Panc1 (cell line): ENCODE data around the gene GOLGA6C. TPM values are rescaled to one million over a fixed set of nuclear protein-coding genes. Genes with fewer than 3 reads are reported as not detected.
"Not testable (repeated sequence)": the region's sequence is repeated elsewhere in the genome, so short reads cannot be mapped to it uniquely, and the experiment has no call there.

Experiments
- ATAC-seq: fragments of 200-7000 bp; cut with Tn5 transposase; 2 replicates; pipeline ENCODE4 v1.9.1; 2020; ENCODE audit warnings: mild to moderate bottlenecking, moderate library complexity
- BruUV-seq: library from RNA; stranded (reverse); fragments of 400-500 nt; replicated peaks from 2 replicates; lab custom pipeline; 2021; lab: Mats Ljungman, UMichigan
- CTCF ChIA-PET: fragments of 300-600 bp; sonication (Branson Sonifier 250); formaldehyde crosslinking; loops from one replicate; lab custom pipeline; 2022; ENCODE audit warnings: antibody characterized with exemption; lab: Charles Lee
- POLR2A ChIA-PET: fragments of 300-600 bp; sonication (Branson Sonifier 250); formaldehyde crosslinking; loops from one replicate; lab custom pipeline; 2022; ENCODE audit warnings: antibody characterized with exemption; lab: Charles Lee
- DNase-seq: peaks from one replicate; pipeline ENCODE4 v3.0.0-alpha.2; 2010; ENCODE audit warnings: low read depth, low spot score
- H3K27ac ChIP-seq: 2 replicates; pipeline ENCODE4 v1.5.1; 2011; ENCODE audit warnings: mild to moderate bottlenecking, low read length, inconsistent platforms
- H3K27me3 ChIP-seq: fragments of 200-500 bp; sonication (Bioruptor generic); 2 replicates; pipeline ENCODE4 v1.6.0; 2014; ENCODE audit warnings: low read length, inconsistent platforms; ENCODE audit not compliant: control insufficient read depth, insufficient read depth
- H3K36me3 ChIP-seq: fragments of 200-500 bp; sonication (Bioruptor generic); 2 replicates; pipeline ENCODE4 v1.5.1; 2014; ENCODE audit warnings: inconsistent platforms, mild to moderate bottlenecking, low read length, moderate library complexity; ENCODE audit not compliant: control insufficient read depth, insufficient read depth
- H3K4me1 ChIP-seq: 2 replicates; pipeline ENCODE4 v1.5.1; 2011; ENCODE audit warnings: inconsistent platforms, mild to moderate bottlenecking, low read length, moderate library complexity; ENCODE audit not compliant: control insufficient read depth, insufficient read depth
- H3K4me3 ChIP-seq, 2 experiments: 2 replicates each; pipeline ENCODE4 v1.5.1; 2011 to 2012; ENCODE audit warnings: low read depth in 2 of 2, low read length in 2 of 2, mild to moderate bottlenecking in 2 of 2, inconsistent platforms in 1 of 2, moderate library complexity in 1 of 2
- H3K9me3 ChIP-seq: fragments of 200-500 bp; sonication (Bioruptor generic); 2 replicates; pipeline ENCODE4 v1.5.1; 2014; ENCODE audit warnings: low read depth, mild to moderate bottlenecking, inconsistent platforms, low read length, moderate library complexity; ENCODE audit not compliant: control insufficient read depth, insufficient read depth
- POLR2AphosphoS5 ChIP-seq: IDR thresholded peaks from 2 replicates; pipeline ENCODE4 v1.6.1; 2012; ENCODE audit warnings: mild to moderate bottlenecking, low read depth, low read length, moderate library complexity
- SIN3A ChIP-seq: IDR thresholded peaks from 2 replicates; pipeline ENCODE4 v1.6.1; 2012; ENCODE audit warnings: low read depth, mild to moderate bottlenecking, low read length, moderate library complexity, borderline replicate concordance; ENCODE audit not compliant: insufficient read depth
- TCF7L2 ChIP-seq: IDR thresholded peaks from 2 replicates; pipeline ENCODE4 v1.6.1; 2011; ENCODE audit warnings: mild to moderate bottlenecking, low read depth, low read length, inconsistent platforms
- in situ Hi-C: cut with HindIII; loops from 2 replicates; pipeline ENCODE4 v1.10.0; 2016; ENCODE audit warnings: low sequenced_read_pairs, low pct_unique_long_range_greater_than_20kb
- intact Hi-C: fragments of 100-400 bp; cut with micrococcal nuclease; formaldehyde crosslinking; loops from one replicate; pipeline ENCODE4 v1.10.0; 2022; ENCODE audit not compliant: unreplicated experiment
- total RNA-seq: library from RNA; stranded (reverse); gene quantifications from one replicate; pipeline ENCODE4 v1.2.1, GENCODE V29; 2021; ENCODE audit not compliant: unreplicated experiment
- TF ChIP-seq, protein P1 (sequence below), 2 experiments: IDR thresholded peaks; 2 replicates each; pipeline ENCODE4 v1.6.1; 2011 to 2012; ENCODE audit warnings: low read depth in 2 of 2, control low read depth in 1 of 2, low read length in 1 of 2, mild to moderate bottlenecking in 1 of 2, moderate library complexity in 1 of 2; ENCODE audit not compliant: insufficient read depth in 1 of 2
- TF ChIP-seq, protein P2 (sequence below): fragments of 450-650 bp; IDR thresholded peaks from 2 replicates; pipeline ENCODE4 v1.5.1; 2017; ENCODE audit warnings: mild to moderate bottlenecking

The GOLGA6C gene
- total RNA-seq, 1 experiment from 2014 or later = not detected

DNA sequence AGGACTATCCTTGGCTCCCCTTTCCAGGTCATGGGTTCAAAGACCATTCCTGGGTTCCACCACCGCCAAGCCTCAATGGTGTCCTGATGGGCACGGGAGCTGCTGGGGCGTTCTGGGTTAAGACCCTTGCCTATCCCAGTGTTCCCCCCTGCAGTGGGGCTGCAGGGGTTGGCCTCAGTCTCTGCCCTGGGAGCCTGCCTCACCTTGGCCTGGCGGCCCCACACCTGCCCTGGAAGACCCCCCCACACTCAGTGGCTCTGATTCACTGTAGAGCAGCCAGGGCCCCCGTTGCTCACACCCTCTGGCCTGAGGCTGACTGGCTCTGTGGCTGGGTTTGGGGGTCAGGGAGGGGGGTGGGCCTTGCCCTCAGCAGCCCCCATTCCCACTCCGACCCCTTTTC is 34.4 kb upstream of the GOLGA6C start:
- intact Hi-C loops = no loop called here

DNA sequence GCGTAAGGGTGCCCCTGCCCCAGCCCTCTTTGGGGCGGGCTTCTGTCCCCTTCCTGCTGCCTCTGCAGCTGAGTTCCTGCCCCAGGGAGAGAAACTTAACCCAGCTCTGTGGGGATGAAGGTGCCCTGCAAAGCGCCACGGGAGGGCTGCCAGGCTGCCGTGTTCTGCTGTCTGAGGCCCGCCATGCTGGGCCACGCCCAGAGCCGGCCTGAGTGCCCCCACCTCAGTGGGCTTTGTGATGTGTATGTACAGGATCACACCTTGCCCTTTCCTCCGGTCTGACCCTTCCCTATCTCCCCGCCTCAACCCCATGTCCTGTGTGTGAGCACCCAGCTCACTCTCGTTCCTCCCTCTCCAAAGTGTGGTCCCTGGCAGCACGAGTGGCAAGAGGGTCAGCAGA is 33.9 kb upstream of the GOLGA6C start:
- Histone ChIP-seq H3K27me3 (no peaks in the 10 kb centered on the region), H3K36me3 (no peaks in the 10 kb centered on the region), H3K27ac (no peak overlapping the region), H3K4me3 (no peak overlapping the region), H3K9me3 (no peaks in the 10 kb centered on the region), H3K4me1 (no peaks in the 10 kb centered on the region)
- ChIA-PET CTCF (no interaction called here), POLR2A (interaction anchor here (0.5 kb wide), 1 partner anchor 364 kb away, joined by 3 read pairs; no protein-coding TSS in a partner anchor)
- no peak for DNase-seq
- no peak for ATAC-seq
- intact Hi-C loops (no loop called here), in situ Hi-C loops (no loop called here)
- TF ChIP-seq, protein P1, sequence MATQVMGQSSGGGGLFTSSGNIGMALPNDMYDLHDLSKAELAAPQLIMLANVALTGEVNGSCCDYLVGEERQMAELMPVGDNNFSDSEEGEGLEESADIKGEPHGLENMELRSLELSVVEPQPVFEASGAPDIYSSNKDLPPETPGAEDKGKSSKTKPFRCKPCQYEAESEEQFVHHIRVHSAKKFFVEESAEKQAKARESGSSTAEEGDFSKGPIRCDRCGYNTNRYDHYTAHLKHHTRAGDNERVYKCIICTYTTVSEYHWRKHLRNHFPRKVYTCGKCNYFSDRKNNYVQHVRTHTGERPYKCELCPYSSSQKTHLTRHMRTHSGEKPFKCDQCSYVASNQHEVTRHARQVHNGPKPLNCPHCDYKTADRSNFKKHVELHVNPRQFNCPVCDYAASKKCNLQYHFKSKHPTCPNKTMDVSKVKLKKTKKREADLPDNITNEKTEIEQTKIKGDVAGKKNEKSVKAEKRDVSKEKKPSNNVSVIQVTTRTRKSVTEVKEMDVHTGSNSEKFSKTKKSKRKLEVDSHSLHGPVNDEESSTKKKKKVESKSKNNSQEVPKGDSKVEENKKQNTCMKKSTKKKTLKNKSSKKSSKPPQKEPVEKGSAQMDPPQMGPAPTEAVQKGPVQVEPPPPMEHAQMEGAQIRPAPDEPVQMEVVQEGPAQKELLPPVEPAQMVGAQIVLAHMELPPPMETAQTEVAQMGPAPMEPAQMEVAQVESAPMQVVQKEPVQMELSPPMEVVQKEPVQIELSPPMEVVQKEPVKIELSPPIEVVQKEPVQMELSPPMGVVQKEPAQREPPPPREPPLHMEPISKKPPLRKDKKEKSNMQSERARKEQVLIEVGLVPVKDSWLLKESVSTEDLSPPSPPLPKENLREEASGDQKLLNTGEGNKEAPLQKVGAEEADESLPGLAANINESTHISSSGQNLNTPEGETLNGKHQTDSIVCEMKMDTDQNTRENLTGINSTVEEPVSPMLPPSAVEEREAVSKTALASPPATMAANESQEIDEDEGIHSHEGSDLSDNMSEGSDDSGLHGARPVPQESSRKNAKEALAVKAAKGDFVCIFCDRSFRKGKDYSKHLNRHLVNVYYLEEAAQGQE (IDR thresholded peaks at IDR 0.05; ENCODE audit: insufficient read depth in 1 of 2, low read depth in 2 of 2, low read length in 1 of 2) = no peak
- no peak for TF ChIP-seq TCF7L2
- TF ChIP-seq, protein P2, sequence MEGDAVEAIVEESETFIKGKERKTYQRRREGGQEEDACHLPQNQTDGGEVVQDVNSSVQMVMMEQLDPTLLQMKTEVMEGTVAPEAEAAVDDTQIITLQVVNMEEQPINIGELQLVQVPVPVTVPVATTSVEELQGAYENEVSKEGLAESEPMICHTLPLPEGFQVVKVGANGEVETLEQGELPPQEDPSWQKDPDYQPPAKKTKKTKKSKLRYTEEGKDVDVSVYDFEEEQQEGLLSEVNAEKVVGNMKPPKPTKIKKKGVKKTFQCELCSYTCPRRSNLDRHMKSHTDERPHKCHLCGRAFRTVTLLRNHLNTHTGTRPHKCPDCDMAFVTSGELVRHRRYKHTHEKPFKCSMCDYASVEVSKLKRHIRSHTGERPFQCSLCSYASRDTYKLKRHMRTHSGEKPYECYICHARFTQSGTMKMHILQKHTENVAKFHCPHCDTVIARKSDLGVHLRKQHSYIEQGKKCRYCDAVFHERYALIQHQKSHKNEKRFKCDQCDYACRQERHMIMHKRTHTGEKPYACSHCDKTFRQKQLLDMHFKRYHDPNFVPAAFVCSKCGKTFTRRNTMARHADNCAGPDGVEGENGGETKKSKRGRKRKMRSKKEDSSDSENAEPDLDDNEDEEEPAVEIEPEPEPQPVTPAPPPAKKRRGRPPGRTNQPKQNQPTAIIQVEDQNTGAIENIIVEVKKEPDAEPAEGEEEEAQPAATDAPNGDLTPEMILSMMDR = no peak
- no peak for TF ChIP-seq SIN3A
- TF ChIP-seq POLR2AphosphoS5 = no peak
- BruUV-seq = no TSS peak

More for the DNA sequence above, 34.4 kb upstream of the GOLGA6C start:
- H3K27me3 ChIP-seq = no peaks in the 10 kb centered on the region
- in situ Hi-C loops = no loop called here
- CTCF ChIA-PET = no interaction called here
- H3K4me3 ChIP-seq = no peak overlapping the region
- POLR2A ChIA-PET = interaction anchor here (0.5 kb wide), 1 partner anchor 363 kb away, joined by 3 read pairs; no protein-coding TSS in a partner anchor
- DNase-seq (no peak), ATAC-seq (no peak)
- BruUV-seq = no TSS peak
- TF ChIP-seq, protein P1 (IDR thresholded peaks at IDR 0.05; ENCODE audit: insufficient read depth in 1 of 2, low read depth in 2 of 2, low read length in 1 of 2) = no peak
- TF ChIP-seq POLR2AphosphoS5 (no peak), SIN3A (no peak), TCF7L2 (no peak)
- TF ChIP-seq, protein P2 = no peak
- H3K36me3 ChIP-seq = no peaks in the 10 kb centered on the region
- H3K27ac ChIP-seq = no peak overlapping the region
- H3K9me3 ChIP-seq = no peaks in the 10 kb centered on the region
- no peaks in the 10 kb centered on the region for H3K4me1 ChIP-seq

DNA sequence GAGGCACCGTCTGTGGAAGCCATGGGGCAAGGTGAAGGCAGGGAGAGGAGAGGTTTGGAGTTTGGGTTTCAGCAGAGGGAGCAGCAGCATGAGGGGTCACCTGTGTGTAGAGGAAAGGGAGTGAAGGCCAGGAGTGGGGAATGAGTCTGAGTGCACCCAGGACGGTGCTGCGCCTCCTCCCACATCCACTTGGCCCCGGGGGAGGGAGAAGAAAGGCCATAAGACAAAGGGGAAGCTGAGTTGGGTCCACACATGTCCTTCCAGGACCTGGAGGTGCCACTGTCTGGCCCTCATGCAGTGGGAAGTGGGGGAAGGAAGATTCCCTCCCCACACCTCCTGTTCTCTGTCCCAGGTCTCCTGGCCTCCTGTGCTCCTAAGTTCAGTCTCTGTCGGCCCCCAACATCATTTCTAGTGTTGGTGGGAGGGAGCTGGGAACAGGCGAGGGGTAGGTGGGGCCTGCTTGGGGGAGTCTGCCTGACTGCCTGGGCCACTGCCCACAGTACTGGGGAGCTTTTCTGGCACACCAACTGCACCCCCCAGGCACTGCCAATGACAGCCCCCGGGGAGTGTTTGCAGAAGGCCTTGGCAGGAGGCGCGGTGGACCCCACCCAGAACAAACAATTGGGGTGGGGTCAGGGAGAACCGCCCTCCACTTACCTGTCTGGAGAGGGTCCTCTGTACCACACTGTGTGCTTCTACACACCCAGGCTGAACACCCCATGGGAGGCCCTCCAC is 32.9 kb upstream of the GOLGA6C start:
- H3K9me3 ChIP-seq, POLR2A ChIA-PET, H3K4me3 ChIP-seq, CTCF ChIA-PET, intact Hi-C loops, H3K27ac ChIP-seq, ATAC-seq, H3K36me3 ChIP-seq, DNase-seq, H3K27me3 ChIP-seq, BruUV-seq, in situ Hi-C loops, H3K4me1 ChIP-seq: not testable (repeated sequence)
